Measurements from ENCODE around the gene PAIP2. TPM values are rescaled to one million over a fixed set of nuclear protein-coding genes. Genes with fewer than 3 reads are reported as not detected.

PAIP2 gene
- total RNA-seq (10 to 100 TPM; 66.8 to 73.9 TPM), polyA plus RNA-seq (ENCODE audit: insufficient read length in 6 of 6) (100 to 1,000 TPM; 126 to 171 (median 140) TPM)
- long read RNA-seq, donor 1, transcript PAIP2-201 (4 exons, 1,459 nt), result major isoform, 115 of 162 reads
- long read RNA-seq, donor 1, transcript PAIP2-206 (3 exons, 815 nt), result minor isoform, 19 of 162 reads
- long read RNA-seq, donor 1, partial matches to known transcripts, result 28 of 162 reads
- long read RNA-seq, donor 1, other reads (novel, unspliced or antisense), result 0 of 162 reads
- long read RNA-seq, donor 2, transcript PAIP2-201 (4 exons, 1,459 nt), result major isoform, 86 of 136 reads
- long read RNA-seq, donor 2, transcript PAIP2-206 (3 exons, 815 nt), result minor isoform, 11 of 136 reads
- long read RNA-seq, donor 2, partial matches to known transcripts, result 33 of 136 reads
- long read RNA-seq, donor 2, other reads (novel, unspliced or antisense), result 6 of 136 reads
- long read RNA-seq, donor 3, transcript PAIP2-201 (4 exons, 1,459 nt), result major isoform, 113 of 155 reads
- long read RNA-seq, donor 3, transcript PAIP2-206 (3 exons, 815 nt), result minor isoform, 9 of 155 reads
- long read RNA-seq, donor 3, partial matches to known transcripts, result 33 of 155 reads
- long read RNA-seq, donor 3, other reads (novel, unspliced or antisense), result 0 of 155 reads
- long read RNA-seq, donor 4, transcript PAIP2-201 (4 exons, 1,459 nt), result major isoform, 42 of 59 reads
- long read RNA-seq, donor 4, partial matches to known transcripts, result 13 of 59 reads
- long read RNA-seq, donor 4, other reads (novel, unspliced or antisense), result 1 of 59 reads
- long read RNA-seq, donor 5, transcript PAIP2-201 (4 exons, 1,459 nt), result major isoform, 80 of 107 reads
- long read RNA-seq, donor 5, transcript PAIP2-206 (3 exons, 815 nt), result minor isoform, 7 of 107 reads
- long read RNA-seq, donor 5, partial matches to known transcripts, result 19 of 107 reads
- long read RNA-seq, donor 5, other reads (novel, unspliced or antisense), result 0 of 107 reads
- long read RNA-seq, donor 6, transcript PAIP2-206 (3 exons, 815 nt), result minor isoform, 8 of 122 reads
- long read RNA-seq, donor 6, transcript PAIP2-201 (4 exons, 1,459 nt), result major isoform, 106 of 122 reads
- long read RNA-seq, donor 6, partial matches to known transcripts, result 7 of 122 reads
- long read RNA-seq, donor 6, other reads (novel, unspliced or antisense), result 0 of 122 reads
- long read RNA-seq, donor 7, transcript PAIP2-201 (4 exons, 1,459 nt), result major isoform, 70 of 81 reads
- long read RNA-seq, donor 7, partial matches to known transcripts, result 7 of 81 reads
- long read RNA-seq, donor 7, other reads (novel, unspliced or antisense), result 0 of 81 reads
- long read RNA-seq, donor 8, transcript PAIP2-201 (4 exons, 1,459 nt), result major isoform, 80 of 83 reads
- long read RNA-seq, donor 8, partial matches to known transcripts, result 0 of 83 reads
- long read RNA-seq, donor 8, other reads (novel, unspliced or antisense), result 0 of 83 reads
- long read RNA-seq, donor 9, partial matches to known transcripts, result 0 of 1 reads
- long read RNA-seq, donor 9, other reads (novel, unspliced or antisense), result 0 of 1 reads
- long read RNA-seq, donor 10, transcript PAIP2-201 (4 exons, 1,459 nt), result major isoform, 23 of 29 reads
- long read RNA-seq, donor 10, partial matches to known transcripts, result 2 of 29 reads
- long read RNA-seq, donor 10, other reads (novel, unspliced or antisense), result 2 of 29 reads
- long read RNA-seq, donor 11, transcript PAIP2-201 (4 exons, 1,459 nt), result major isoform, 131 of 189 reads
- long read RNA-seq, donor 11, transcript PAIP2-206 (3 exons, 815 nt), result minor isoform, 10 of 189 reads
- long read RNA-seq, donor 11, partial matches to known transcripts, result 39 of 189 reads
- long read RNA-seq, donor 11, other reads (novel, unspliced or antisense), result 8 of 189 reads
- long read RNA-seq, donor 12, transcript PAIP2-206 (3 exons, 815 nt), result minor isoform, 7 of 90 reads
- long read RNA-seq, donor 12, transcript PAIP2-201 (4 exons, 1,459 nt), result major isoform, 77 of 90 reads
- long read RNA-seq, donor 12, partial matches to known transcripts, result 6 of 90 reads
- long read RNA-seq, donor 12, other reads (novel, unspliced or antisense), result 0 of 90 reads

- peak; percentile 98 for ATAC-seq
- Histone ChIP-seq H3K27me3 (no peaks in the 10 kb centered on the region), H3K4me1 (peaks cover 12 to 40% of the 10 kb centered on the region in 2 donors), H3K9me3 (no peaks in the 10 kb centered on the region), H3K4me3 (peak within 1 kb of the TSS; percentile 93 to 94), H3K36me3 (no peaks in the 10 kb centered on the region), H3K27ac (peak within 1 kb of the TSS; percentile 98 to 99)
- intact Hi-C loops (cut with DNase I), result no loop called here
- peak; percentile 28 to 75 for TF ChIP-seq CTCF (IDR thresholded peaks at IDR 0.05)
- peak; percentile 98 to 100 (median 100) for DNase-seq
These were observed at the start of gene PAIP2 for GRCh38 chr5:139341689-139342422. Gene PAIP2, plus strand, starts transcription at chr5:139341854. Its CDS starts 21,931 bp downstream, at chr5:139363785.

- Histone ChIP-seq H3K4me3 (peak overlapping the region; percentile 78 to 84), H3K4me1 (peaks cover 25 to 33% of the 10 kb centered on the region in 2 donors), H3K9me3 (no peaks in the 10 kb centered on the region), H3K27me3 (no peaks in the 10 kb centered on the region), H3K27ac (peak overlapping the region; percentile 98 to 100), H3K36me3 (no peaks in the 10 kb centered on the region)
- no peak for TF ChIP-seq CTCF (IDR thresholded peaks at IDR 0.05)
- intact Hi-C loops (cut with DNase I), result no loop called here
- ATAC-seq (no peak), DNase-seq (no peak)
These were observed 48.5 kb upstream of the PAIP2 start for GRCh38 chr5:139293202-139293506.

- intact Hi-C loops (cut with DNase I), result no loop called here
- peak; percentile 94 for ATAC-seq
- Histone ChIP-seq H3K4me3 (peak within 1 kb of the TSS; percentile 78 to 84), H3K27ac (peak within 1 kb of the TSS; percentile 98 to 100), H3K4me1 (peaks cover 31 to 39% of the 10 kb centered on the region in 2 donors), H3K36me3 (no peaks in the 10 kb centered on the region), H3K27me3 (no peaks in the 10 kb centered on the region), H3K9me3 (no peaks in the 10 kb centered on the region)
- no peak for TF ChIP-seq CTCF (IDR thresholded peaks at IDR 0.05)
- peak; percentile 96 to 98 (median 97) for DNase-seq
These were observed 47.9 kb upstream of the PAIP2 start, which contains the start of gene MATR3 for GRCh38 chr5:139293507-139294373. Gene MATR3, plus strand, starts transcription at chr5:139293740. Its CDS starts 13,676 bp downstream, at chr5:139307416.
